A549 (cell line): ENCODE data around the gene NAA15.

ENCODE experiments used
- EP300 ChIP-seq, 2 experiments: fragments of >200 bp; sonication (Bioruptor Twin); formaldehyde crosslinking; IDR thresholded peaks; 2 replicates in 1 of 2; 3 replicates in 1 of 2; pipeline ENCODE4 v1.6.1; 2016 to 2017
- KDM5A ChIP-seq: fragments of 200-600 bp; sonication (generic); IDR thresholded peaks from 2 replicates; pipeline ENCODE4 v1.6.1; 2016; ENCODE audit warnings: antibody characterized with exemption, mild to moderate bottlenecking
- MAFK ChIP-seq: fragments of 450-650 bp; IDR thresholded peaks from 2 replicates; pipeline ENCODE4 v1.6.1; 2014; ENCODE audit not compliant: partially characterized antibody
- MYC ChIP-seq: IDR thresholded peaks from 2 replicates; pipeline ENCODE4 v1.6.1; 2012; ENCODE audit warnings: mild to moderate bottlenecking, inconsistent platforms, low read length, improper control_type of control experiment, borderline replicate concordance
- PHF8 ChIP-seq: fragments of 200-600 bp; sonication (generic); IDR thresholded peaks from 2 replicates; pipeline ENCODE4 v1.6.1; 2016; ENCODE audit warnings: low read depth, mild to moderate bottlenecking, antibody characterized with exemption, moderate library complexity, borderline replicate concordance
- RAD21 ChIP-seq, 2 experiments: fragments of >200 bp in 1 of 2; sonication (Bioruptor Twin) in 1 of 2; formaldehyde crosslinking in 1 of 2; IDR thresholded peaks in 1 of 2; conservative IDR thresholded peaks in 1 of 2; 2 replicates in 1 of 2; 3 replicates in 1 of 2; pipeline ENCODE4 v1.6.1; 2012 to 2018; ENCODE audit warnings: inconsistent platforms in 1 of 2
- SMC3 ChIP-seq: fragments of >200 bp; sonication (Bioruptor Twin); formaldehyde crosslinking; IDR thresholded peaks from 3 replicates; pipeline ENCODE4 v1.6.1; 2018; ENCODE audit warnings: inconsistent platforms
- ZSCAN20 ChIP-seq: fragments of 250-450 bp; sonication (Bioruptor Pico); IDR thresholded peaks from 2 replicates; pipeline ENCODE4 v1.8.0; 2022; ENCODE audit warnings: mild to moderate bottlenecking, moderate library complexity
- TF ChIP-seq, protein P1 (sequence below): IDR thresholded peaks from 2 replicates; pipeline ENCODE4 v1.6.1; 2012
- TF ChIP-seq, protein P2 (sequence below): fragments of >200 bp; sonication (Bioruptor Twin); formaldehyde crosslinking; IDR thresholded peaks from 3 replicates; pipeline ENCODE4 v1.5.1; 2016
- TF ChIP-seq, protein P3 (sequence below): fragments of 200-600 bp; sonication (generic); IDR thresholded peaks from 2 replicates; pipeline ENCODE4 v1.6.1; 2016; ENCODE audit warnings: antibody characterized with exemption, mild to moderate bottlenecking, moderate library complexity

DNA sequence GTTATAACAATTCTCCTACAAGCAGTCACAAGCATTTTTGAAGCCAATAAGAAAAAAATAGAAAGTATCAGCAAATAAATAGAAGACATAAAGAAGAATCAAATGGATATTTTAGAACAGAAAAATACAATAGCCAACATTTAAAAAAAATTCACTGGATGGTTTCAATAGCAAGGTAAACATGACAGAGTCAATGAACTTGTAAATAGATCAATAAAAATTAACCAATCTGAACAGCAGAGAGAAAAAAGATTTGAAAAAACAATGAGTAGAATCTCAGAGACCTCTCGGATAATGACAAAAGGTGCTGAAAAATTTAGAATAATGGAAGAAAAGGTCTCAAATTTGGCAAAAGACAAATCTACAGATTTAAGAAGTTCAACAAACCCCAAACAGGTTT, 119.3 kb downstream of the NAA15 start:
- no peak for TF ChIP-seq KDM5A
- no peak for TF ChIP-seq EP300 (IDR thresholded peaks at IDR 0.05)
- TF ChIP-seq, protein P1, sequence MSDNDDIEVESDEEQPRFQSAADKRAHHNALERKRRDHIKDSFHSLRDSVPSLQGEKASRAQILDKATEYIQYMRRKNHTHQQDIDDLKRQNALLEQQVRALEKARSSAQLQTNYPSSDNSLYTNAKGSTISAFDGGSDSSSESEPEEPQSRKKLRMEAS: no peak
- TF ChIP-seq, protein P2, sequence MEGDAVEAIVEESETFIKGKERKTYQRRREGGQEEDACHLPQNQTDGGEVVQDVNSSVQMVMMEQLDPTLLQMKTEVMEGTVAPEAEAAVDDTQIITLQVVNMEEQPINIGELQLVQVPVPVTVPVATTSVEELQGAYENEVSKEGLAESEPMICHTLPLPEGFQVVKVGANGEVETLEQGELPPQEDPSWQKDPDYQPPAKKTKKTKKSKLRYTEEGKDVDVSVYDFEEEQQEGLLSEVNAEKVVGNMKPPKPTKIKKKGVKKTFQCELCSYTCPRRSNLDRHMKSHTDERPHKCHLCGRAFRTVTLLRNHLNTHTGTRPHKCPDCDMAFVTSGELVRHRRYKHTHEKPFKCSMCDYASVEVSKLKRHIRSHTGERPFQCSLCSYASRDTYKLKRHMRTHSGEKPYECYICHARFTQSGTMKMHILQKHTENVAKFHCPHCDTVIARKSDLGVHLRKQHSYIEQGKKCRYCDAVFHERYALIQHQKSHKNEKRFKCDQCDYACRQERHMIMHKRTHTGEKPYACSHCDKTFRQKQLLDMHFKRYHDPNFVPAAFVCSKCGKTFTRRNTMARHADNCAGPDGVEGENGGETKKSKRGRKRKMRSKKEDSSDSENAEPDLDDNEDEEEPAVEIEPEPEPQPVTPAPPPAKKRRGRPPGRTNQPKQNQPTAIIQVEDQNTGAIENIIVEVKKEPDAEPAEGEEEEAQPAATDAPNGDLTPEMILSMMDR: no peak
- no peak for TF ChIP-seq MYC
- TF ChIP-seq, protein P3, sequence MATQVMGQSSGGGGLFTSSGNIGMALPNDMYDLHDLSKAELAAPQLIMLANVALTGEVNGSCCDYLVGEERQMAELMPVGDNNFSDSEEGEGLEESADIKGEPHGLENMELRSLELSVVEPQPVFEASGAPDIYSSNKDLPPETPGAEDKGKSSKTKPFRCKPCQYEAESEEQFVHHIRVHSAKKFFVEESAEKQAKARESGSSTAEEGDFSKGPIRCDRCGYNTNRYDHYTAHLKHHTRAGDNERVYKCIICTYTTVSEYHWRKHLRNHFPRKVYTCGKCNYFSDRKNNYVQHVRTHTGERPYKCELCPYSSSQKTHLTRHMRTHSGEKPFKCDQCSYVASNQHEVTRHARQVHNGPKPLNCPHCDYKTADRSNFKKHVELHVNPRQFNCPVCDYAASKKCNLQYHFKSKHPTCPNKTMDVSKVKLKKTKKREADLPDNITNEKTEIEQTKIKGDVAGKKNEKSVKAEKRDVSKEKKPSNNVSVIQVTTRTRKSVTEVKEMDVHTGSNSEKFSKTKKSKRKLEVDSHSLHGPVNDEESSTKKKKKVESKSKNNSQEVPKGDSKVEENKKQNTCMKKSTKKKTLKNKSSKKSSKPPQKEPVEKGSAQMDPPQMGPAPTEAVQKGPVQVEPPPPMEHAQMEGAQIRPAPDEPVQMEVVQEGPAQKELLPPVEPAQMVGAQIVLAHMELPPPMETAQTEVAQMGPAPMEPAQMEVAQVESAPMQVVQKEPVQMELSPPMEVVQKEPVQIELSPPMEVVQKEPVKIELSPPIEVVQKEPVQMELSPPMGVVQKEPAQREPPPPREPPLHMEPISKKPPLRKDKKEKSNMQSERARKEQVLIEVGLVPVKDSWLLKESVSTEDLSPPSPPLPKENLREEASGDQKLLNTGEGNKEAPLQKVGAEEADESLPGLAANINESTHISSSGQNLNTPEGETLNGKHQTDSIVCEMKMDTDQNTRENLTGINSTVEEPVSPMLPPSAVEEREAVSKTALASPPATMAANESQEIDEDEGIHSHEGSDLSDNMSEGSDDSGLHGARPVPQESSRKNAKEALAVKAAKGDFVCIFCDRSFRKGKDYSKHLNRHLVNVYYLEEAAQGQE: no peak
- TF ChIP-seq SMC3: no peak
- TF ChIP-seq PHF8: no peak
- no peak for TF ChIP-seq MAFK
- no peak for TF ChIP-seq ZSCAN20 (CRISPR knock-in tag)
- TF ChIP-seq RAD21 (conservative IDR thresholded peaks at IDR 0.05 in 1 of 2, IDR thresholded peaks at IDR 0.05 in 1 of 2): no peak
